Measurements from ENCODE around the gene DUSP28. TPM values are rescaled to one million over a fixed set of nuclear protein-coding genes. Genes with fewer than 3 reads are reported as not detected.

Gene DUSP28
- total RNA-seq, 1 donor from 2014 or later, result 8.6 TPM

GRCh38 chr2:240582781-240583180, 22.6 kb downstream of the DUSP28 start:
- peaks cover 14% of the 10 kb centered on the region for H3K36me3 Mint-ChIP-seq (ENCODE audit: low read depth)
- H3K27me3 Mint-ChIP-seq (ENCODE audit: insufficient read depth), result no peaks in the 10 kb centered on the region
- H3K4me1 Mint-ChIP-seq (ENCODE audit: low read depth), result peaks cover 45% of the 10 kb centered on the region
- intact Hi-C loops (cut with micrococcal nuclease), result no loop called here
- H3K4me3 Mint-ChIP-seq, result no peak overlapping the region
- H3K27ac Mint-ChIP-seq, result no peak overlapping the region
- no peaks in the 10 kb centered on the region for H3K9me3 Mint-ChIP-seq
- no peak for DNase-seq (ENCODE audit: low spot score)

DNA sequence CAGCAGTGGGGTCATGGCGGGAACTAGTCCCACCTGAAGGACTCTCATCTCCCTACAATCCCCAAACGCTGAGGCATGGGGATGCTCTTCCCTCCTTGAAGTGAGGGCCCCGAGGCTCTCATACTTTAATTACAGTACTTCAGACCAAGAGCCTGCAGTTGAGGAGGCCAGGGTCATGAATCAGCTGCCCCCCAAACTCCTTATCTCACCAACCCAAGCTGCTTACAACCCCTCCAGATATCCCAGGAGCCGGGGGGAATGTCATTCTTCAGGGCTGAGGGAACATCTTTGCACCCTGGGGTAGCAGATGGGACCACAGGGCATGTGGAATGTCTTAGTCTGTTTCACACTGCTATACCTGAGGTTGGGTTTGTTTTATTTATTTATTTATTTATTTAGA, 23.6 kb downstream of the DUSP28 start:
- no peak for DNase-seq (ENCODE audit: low spot score)
- Mint-ChIP-seq H3K9me3 (no peaks in the 10 kb centered on the region), H3K27ac (no peak overlapping the region), H3K4me3 (no peak overlapping the region), H3K27me3 (ENCODE audit: insufficient read depth) (no peaks in the 10 kb centered on the region), H3K36me3 (ENCODE audit: low read depth) (peaks cover 14% of the 10 kb centered on the region), H3K4me1 (ENCODE audit: low read depth) (peaks cover 53% of the 10 kb centered on the region)
- intact Hi-C loops (cut with micrococcal nuclease), result no loop called here

DNA sequence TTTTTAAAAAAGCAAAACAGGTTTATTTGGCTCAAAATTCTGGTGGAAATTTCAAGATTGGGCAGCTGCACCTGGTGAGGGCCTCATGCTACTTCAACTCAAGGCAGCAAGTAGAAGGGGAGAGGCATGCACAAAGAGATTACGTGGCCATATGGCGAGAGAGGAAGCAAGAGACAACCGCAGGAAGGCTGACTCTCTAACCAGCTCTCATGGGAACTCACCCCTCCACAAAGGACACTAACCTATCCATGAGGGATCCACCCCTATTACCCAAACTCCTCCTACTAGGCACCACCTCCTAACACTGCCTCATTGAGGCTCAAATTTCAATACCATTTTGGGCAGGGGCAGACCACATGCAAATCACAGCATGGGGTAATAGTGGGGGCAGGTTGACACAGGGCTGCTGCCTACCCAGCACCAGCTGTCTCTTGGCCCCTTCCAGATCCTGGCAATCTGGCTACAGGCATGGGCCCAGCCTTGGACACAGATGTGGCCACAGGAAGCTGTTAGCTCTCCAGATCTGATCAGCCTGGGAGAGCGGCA, 24.4 kb downstream of the DUSP28 start:
- Mint-ChIP-seq H3K4me1 (ENCODE audit: low read depth) (peaks cover 48% of the 10 kb centered on the region), H3K9me3 (no peaks in the 10 kb centered on the region), H3K36me3 (ENCODE audit: low read depth) (peaks cover 13% of the 10 kb centered on the region), H3K27ac (peak overlapping the region; percentile 32), H3K27me3 (ENCODE audit: insufficient read depth) (no peaks in the 10 kb centered on the region), H3K4me3 (peak overlapping the region; percentile 92)
- intact Hi-C loops (cut with micrococcal nuclease), result no loop called here
- DNase-seq (ENCODE audit: low spot score), result no peak

DNA sequence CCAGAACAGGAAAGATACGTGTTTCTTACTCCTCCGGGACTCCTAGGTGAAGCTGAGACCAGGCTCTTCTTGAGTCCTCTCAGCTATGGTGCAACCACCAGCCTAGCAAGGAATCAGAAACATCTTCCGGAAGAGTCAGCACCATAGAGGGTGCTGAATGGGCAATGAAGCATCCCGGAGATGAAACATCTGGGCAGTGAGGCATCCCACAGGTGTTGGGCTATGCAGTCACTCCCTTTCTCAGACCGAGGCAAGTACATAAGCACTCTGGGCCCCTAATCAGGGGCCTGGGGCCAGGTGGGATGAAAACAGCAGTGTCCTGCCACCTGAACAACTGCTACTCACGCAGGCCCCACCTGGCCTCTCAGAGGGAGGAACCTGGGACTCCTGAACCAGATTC, 24.9 kb downstream of the DUSP28 start:
- no peak for DNase-seq (ENCODE audit: low spot score)
- Mint-ChIP-seq H3K27ac (peak overlapping the region; percentile 32), H3K27me3 (ENCODE audit: insufficient read depth) (no peaks in the 10 kb centered on the region), H3K9me3 (no peaks in the 10 kb centered on the region), H3K36me3 (ENCODE audit: low read depth) (peaks cover 8% of the 10 kb centered on the region), H3K4me3 (peak overlapping the region; percentile 92), H3K4me1 (ENCODE audit: low read depth) (peaks cover 42% of the 10 kb centered on the region)
- intact Hi-C loops (cut with micrococcal nuclease), result no loop called here

DNA sequence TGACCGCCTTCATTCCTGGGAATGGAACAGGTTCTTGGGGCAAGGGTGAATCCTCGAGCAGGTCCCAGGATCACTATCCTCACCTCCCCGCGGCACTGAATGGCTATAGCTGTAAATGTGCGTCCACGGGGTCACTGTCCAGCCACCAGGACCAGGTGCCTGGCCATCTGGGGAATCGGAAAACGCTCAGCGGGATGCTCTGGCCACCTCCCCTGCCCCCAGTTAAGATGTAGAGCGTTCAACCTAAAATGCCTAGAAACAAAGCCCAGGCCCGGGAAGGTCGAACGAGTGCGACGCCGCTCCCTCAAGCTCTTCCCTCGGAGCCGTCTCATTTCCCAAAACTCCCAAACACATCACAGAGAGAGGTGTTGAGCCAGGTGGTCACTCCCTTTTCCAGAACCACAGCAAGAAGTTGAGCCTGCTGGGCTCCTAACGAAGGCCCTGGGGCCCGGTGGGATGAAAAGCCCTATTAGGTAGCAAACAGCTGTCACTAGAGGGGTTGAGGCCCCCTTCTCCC, 25.6 kb downstream of the DUSP28 start:
- no peak for DNase-seq (ENCODE audit: low spot score)
- Mint-ChIP-seq H3K36me3 (ENCODE audit: low read depth) (peaks cover 2% of the 10 kb centered on the region), H3K4me3 (peak overlapping the region; percentile 92), H3K27ac (peak overlapping the region; percentile 93), H3K9me3 (no peaks in the 10 kb centered on the region), H3K27me3 (ENCODE audit: insufficient read depth) (no peaks in the 10 kb centered on the region), H3K4me1 (ENCODE audit: low read depth) (peaks cover 38% of the 10 kb centered on the region)
- intact Hi-C loops (cut with micrococcal nuclease), result loop anchor here (1.0 kb wide), 8 partner anchors 19 to 923 kb away; partner anchors contain the start of genes GPC1, GPR35 and STK25

DNA sequence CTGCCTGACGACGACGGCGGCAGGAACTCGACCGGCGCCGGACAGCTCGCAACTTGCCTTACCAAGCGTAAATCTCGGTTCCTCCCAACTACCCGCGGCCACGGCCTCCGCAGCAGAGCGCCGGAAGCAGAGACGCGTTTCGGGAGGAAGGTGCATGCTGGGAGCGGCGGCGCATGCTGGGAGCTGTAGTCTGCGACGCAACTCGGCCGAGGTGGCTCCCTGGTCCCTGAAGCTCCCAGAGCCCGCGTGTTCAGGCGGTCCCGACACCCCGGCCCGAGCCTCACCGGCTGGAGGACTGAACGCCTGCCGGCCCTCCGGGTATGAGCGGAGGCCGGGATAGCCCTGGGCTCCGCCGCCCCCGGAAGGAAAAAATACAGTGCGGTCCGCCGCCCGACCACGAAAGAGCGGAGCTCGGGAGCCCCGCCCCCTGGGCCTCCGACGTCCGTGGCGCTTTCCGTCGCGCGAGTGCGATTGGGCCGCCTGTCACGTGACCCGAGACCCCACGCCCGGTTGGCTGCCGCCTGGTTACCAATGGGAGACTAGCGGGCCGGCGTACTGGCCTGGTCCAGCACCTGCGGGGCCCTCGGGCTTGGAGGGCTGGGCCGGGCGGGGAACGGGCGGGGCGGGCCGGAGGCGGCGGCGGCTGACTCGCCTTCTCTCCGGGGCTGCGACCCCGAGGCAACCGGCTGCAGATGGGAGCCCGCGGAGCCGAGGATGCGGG, 26.2 kb downstream of the DUSP28 start, which contains the start of gene CAPN10:
TSS of gene CAPN10 (plus strand) at position 537 of the 721 bp plus-strand sequence. CDS start at position 715, 178 bp downstream.
- peak; percentile 97 for DNase-seq (ENCODE audit: low spot score)
- no peaks in the 10 kb centered on the region for H3K9me3 Mint-ChIP-seq
- intact Hi-C loops (cut with micrococcal nuclease), result loop anchor here (1.0 kb wide), 8 partner anchors 20 to 922 kb away; partner anchors contain the start of genes GPC1, GPR35 and STK25
- H3K27ac Mint-ChIP-seq, result peak within 1 kb of the TSS; percentile 93
- H3K4me3 Mint-ChIP-seq, result peak within 1 kb of the TSS; percentile 96
- H3K4me1 Mint-ChIP-seq (ENCODE audit: low read depth), result peaks cover 38% of the 10 kb centered on the region
- H3K36me3 Mint-ChIP-seq (ENCODE audit: low read depth), result peaks cover 5% of the 10 kb centered on the region
- H3K27me3 Mint-ChIP-seq (ENCODE audit: insufficient read depth), result no peaks in the 10 kb centered on the region

DNA sequence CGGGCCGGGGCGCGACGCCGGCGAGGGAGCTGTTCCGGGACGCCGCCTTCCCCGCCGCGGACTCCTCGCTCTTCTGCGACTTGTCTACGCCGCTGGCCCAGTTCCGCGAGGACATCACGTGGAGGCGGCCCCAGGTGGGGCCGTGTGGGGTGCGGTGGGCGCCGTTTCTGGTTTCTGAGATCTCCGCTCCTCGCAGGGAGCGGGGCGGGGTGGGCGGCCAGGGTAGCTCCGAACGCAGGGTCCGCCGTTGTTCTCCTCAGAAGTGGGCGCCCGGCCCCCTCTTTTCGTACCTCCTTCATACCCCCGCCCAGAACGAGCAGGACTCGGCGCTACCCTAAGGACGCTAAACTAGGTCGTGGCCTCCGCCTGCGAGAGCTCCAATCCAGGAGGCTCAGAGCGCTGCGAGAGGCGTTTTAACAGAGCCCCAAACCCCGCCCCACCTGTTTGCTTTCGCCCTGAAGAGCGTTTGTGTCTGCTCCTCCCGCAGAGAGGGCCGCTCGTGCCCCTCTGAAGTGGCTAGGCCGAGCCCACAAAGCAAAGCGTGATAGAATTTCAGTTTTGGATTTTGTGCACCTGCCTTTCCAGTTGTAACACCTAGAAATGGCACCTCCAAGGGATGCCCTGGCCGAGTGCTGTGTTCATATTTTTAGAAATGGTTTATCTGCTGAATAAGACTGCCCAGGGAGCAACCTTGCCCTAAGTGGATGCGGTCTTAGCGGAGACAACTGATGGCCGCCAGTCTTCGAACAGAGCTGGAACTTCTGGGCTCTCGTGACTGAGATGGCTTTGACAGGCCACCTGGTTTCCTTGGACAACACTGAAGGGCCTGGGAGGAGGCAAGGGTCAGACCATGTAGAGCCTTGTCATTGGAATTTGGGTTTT, 27.0 kb downstream of the DUSP28 start:
- H3K27me3 Mint-ChIP-seq (ENCODE audit: insufficient read depth), result no peaks in the 10 kb centered on the region
- H3K36me3 Mint-ChIP-seq (ENCODE audit: low read depth), result peaks cover 4% of the 10 kb centered on the region
- DNase-seq (ENCODE audit: low spot score), result peak; percentile 61
- no peaks in the 10 kb centered on the region for H3K9me3 Mint-ChIP-seq
- H3K4me1 Mint-ChIP-seq (ENCODE audit: low read depth), result peaks cover 37% of the 10 kb centered on the region
- peak overlapping the region; percentile 87 for H3K27ac Mint-ChIP-seq
- intact Hi-C loops (cut with micrococcal nuclease), result loop anchor here (1.0 kb wide), 8 partner anchors 21 to 921 kb away; partner anchors contain the start of genes GPC1, GPR35 and STK25
- peak overlapping the region; percentile 96 for H3K4me3 Mint-ChIP-seq

- peaks cover 28% of the 10 kb centered on the region for H3K4me1 Mint-ChIP-seq (ENCODE audit: low read depth)
- H3K27me3 Mint-ChIP-seq (ENCODE audit: insufficient read depth), result no peaks in the 10 kb centered on the region
- peaks cover 2% of the 10 kb centered on the region for H3K36me3 Mint-ChIP-seq (ENCODE audit: low read depth)
- DNase-seq (ENCODE audit: low spot score), result no peak
- no peaks in the 10 kb centered on the region for H3K9me3 Mint-ChIP-seq
- H3K27ac Mint-ChIP-seq, result peak overlapping the region; percentile 87
- intact Hi-C loops (cut with micrococcal nuclease), result no loop called here
- peak overlapping the region; percentile 96 for H3K4me3 Mint-ChIP-seq
These were observed 28.0 kb downstream of the DUSP28 start for GRCh38 chr2:240588006-240588655.

DNA sequence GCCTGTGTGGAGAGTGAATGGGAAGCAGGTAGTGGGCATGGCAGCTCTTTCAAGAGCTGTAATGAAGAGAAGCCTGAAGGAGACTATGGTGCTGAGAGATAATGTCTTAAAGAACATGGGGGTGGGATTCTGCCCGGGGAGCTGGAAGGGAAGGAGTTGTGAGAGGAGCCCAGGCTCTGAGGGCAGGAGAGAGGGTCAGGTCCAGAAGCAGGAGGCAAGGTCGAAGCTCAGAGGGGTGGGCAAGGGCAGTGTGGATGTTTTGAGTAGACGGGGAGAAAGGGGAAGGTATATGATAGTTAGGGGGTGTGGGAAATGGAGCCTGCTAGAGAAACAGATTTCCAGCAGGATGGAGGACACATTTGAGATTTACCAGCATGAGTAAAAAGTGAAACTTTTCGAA, 28.5 kb downstream of the DUSP28 start:
- intact Hi-C loops (cut with micrococcal nuclease), result no loop called here

DNA sequence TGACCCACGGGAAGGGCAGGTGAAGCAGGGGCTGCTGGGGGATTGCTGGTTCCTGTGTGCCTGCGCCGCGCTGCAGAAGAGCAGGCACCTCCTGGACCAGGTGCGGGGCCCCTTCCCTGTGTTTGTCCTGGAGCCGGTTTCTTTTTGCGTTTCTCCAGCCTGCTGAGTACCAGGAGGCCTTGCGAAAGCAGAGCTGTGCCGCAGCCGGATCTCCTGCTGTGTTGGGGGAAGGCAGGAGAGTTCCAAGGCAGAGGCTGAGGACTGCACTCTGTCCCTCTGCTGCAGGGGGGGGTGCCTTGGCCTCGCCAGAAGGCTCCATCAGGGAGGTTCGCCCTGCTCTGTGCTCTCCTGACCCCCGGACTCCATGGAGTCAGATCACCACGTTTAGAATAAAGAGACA, 29.2 kb downstream of the DUSP28 start:
- peaks cover 2% of the 10 kb centered on the region for H3K36me3 Mint-ChIP-seq (ENCODE audit: low read depth)
- intact Hi-C loops (cut with micrococcal nuclease), result no loop called here
- DNase-seq (ENCODE audit: low spot score), result no peak
- no peak overlapping the region for H3K27ac Mint-ChIP-seq
- no peaks in the 10 kb centered on the region for H3K9me3 Mint-ChIP-seq
- no peak overlapping the region for H3K4me3 Mint-ChIP-seq
- H3K4me1 Mint-ChIP-seq (ENCODE audit: low read depth), result peaks cover 28% of the 10 kb centered on the region
- H3K27me3 Mint-ChIP-seq (ENCODE audit: insufficient read depth), result no peaks in the 10 kb centered on the region

More for the DNA sequence above, 28.5 kb downstream of the DUSP28 start:
- no peak for DNase-seq (ENCODE audit: low spot score)
- peak overlapping the region; percentile 96 for H3K4me3 Mint-ChIP-seq
- H3K27me3 Mint-ChIP-seq (ENCODE audit: insufficient read depth), result no peaks in the 10 kb centered on the region
- H3K27ac Mint-ChIP-seq, result no peak overlapping the region
- H3K9me3 Mint-ChIP-seq, result no peaks in the 10 kb centered on the region
- H3K4me1 Mint-ChIP-seq (ENCODE audit: low read depth), result peaks cover 28% of the 10 kb centered on the region
- H3K36me3 Mint-ChIP-seq (ENCODE audit: low read depth), result peaks cover 2% of the 10 kb centered on the region

DNA sequence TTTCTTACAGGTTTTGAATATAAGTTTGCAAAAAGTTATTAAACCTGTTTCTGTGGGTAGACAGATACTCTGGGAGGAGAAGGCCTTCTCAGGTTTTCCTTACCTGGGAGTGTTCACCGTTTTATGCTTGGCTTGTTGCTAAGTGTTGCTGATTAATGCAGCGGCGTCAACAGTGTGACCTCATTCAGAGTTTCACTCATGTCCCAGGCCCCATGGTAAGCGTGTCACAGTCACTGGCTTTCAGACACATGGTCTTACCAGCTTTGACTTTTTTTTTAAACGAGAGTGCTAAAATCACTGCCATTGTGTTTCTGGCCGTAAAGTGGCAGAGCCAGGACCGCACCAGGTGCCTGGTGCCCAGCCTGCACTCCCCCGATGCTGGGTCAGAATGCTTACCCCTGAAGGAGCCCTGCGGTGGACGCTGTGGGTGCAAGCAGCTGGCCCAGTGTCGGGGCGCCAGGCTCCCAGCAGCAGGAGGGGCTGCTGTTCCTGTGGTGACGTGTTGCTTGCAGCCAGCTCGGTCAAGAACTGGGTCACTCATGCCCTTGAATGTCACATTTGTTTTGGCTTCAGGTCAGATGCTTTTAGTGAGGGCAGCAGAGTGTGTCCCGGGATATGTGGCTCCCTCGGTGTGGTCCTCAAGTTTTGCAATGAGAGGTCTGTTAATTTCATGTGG, 29.8 kb downstream of the DUSP28 start:
- peaks cover 22% of the 10 kb centered on the region for H3K4me1 Mint-ChIP-seq (ENCODE audit: low read depth)
- H3K27me3 Mint-ChIP-seq (ENCODE audit: insufficient read depth), result no peaks in the 10 kb centered on the region
- intact Hi-C loops (cut with micrococcal nuclease), result no loop called here
- H3K27ac Mint-ChIP-seq, result no peak overlapping the region
- DNase-seq (ENCODE audit: low spot score), result no peak
- H3K4me3 Mint-ChIP-seq, result no peak overlapping the region
- H3K9me3 Mint-ChIP-seq, result no peaks in the 10 kb centered on the region
- peaks cover 2% of the 10 kb centered on the region for H3K36me3 Mint-ChIP-seq (ENCODE audit: low read depth)

DNA sequence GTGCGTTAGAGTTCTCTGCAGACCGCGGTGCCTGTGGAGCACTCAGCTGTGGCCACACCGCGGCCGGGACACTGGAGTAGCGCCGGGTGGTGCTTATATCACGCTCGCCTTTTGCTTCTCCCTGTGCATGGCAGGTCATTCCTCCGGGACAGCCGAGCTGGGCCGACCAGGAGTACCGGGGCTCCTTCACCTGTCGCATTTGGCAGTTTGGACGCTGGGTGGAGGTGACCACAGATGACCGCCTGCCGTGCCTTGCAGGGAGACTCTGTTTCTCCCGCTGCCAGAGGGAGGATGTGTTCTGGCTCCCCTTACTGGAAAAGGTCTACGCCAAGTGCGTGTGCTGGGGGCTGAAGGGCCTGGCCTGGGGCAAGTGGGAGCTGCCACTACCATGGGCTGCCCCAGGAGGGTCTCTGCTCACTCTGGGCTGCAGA, 30.5 kb downstream of the DUSP28 start:
- Mint-ChIP-seq H3K36me3 (ENCODE audit: low read depth) (peaks cover 2% of the 10 kb centered on the region), H3K9me3 (no peaks in the 10 kb centered on the region), H3K27me3 (ENCODE audit: insufficient read depth) (no peaks in the 10 kb centered on the region), H3K4me1 (ENCODE audit: low read depth) (peaks cover 21% of the 10 kb centered on the region), H3K4me3 (no peak overlapping the region), H3K27ac (no peak overlapping the region)
- no peak for DNase-seq (ENCODE audit: low spot score)
- intact Hi-C loops (cut with micrococcal nuclease), result no loop called here

Measured in activated T-helper 1 cell treated with anti-CD3 and anti-CD28 coated beads, Interleukin-12 subunit alpha, Interleukin-12 subunit beta, Interleukin-2, Interleukin-4 antibody, amounts not matched to agents 30 ng/mL and 10 ng/mL and 1 ng/mL, durations not matched to agents 14 hours and 24 hours and 36 hours (primary cell).